ENCODE data around the gene HBM. TPM values are rescaled to one million over a fixed set of nuclear protein-coding genes. Genes with fewer than 3 reads are reported as not detected.
A peak's percentile ranks its signal among the peaks of the same experiment; 100 is the strongest.
"Not testable (repeated sequence)": the region's sequence is repeated elsewhere in the genome, so short reads cannot be mapped to it uniquely, and the experiment has no call there.

Gene HBM
- total RNA-seq, 4 donors from 2014 or later, result 3.0 TPM; not detected in 3

DNA sequence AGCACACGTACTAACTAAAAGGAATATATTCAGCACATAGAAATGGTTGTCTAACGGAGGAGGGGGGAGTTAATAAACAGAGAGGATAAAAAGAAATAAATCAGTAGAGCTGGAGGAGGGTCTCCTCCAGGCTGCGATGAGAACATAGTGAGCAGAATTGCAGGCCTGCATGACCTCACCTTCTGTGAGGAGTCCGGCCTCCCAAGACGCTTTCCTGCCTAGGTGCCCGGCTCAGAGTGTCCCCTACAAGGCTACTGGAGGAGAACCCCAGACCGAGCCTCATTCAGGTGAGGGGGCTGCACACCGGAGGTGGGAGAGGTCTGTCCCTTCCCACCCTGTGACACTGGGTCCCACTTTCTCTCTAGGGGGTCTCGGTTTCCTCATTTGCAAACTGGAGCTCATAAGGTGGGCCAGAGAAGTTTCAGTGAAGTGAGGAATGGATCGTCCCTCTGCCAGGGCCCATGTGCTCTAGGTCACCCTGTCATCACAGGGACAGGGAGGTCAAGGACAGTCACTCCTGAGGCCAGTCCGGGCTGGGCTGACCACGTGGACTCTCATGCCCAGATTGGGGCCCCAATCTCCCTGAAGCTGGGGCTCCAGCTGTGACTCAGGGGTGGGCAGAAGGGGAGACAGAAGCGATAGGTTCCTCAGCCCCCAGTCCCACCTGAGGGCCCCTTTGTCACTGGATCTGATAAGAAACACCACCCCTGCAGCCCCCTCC, 3.3 kb upstream of the HBM start:
- Histone ChIP-seq H3K27me3 (peaks cover 71% of the 10 kb centered on the region), H3K9me3 (no peaks in the 10 kb centered on the region), H3K36me3 (no peaks in the 10 kb centered on the region), H3K4me3 (no peak overlapping the region), H3K27ac (no peak overlapping the region), H3K4me1 (peaks cover 0 to 21% (median 16%) of the 10 kb centered on the region in 3 donors)
- 81 to 85% methylated on average over 7 of the region's 13 CpGs for WGBS, 2 donors (ENCODE audit: low coverage in 1 of 2)
- no peak for TF ChIP-seq POLR2A (IDR thresholded peaks at IDR 0.05)
- TF ChIP-seq EP300 (IDR thresholded peaks at IDR 0.05), result no peak
- TF ChIP-seq, protein P1, sequence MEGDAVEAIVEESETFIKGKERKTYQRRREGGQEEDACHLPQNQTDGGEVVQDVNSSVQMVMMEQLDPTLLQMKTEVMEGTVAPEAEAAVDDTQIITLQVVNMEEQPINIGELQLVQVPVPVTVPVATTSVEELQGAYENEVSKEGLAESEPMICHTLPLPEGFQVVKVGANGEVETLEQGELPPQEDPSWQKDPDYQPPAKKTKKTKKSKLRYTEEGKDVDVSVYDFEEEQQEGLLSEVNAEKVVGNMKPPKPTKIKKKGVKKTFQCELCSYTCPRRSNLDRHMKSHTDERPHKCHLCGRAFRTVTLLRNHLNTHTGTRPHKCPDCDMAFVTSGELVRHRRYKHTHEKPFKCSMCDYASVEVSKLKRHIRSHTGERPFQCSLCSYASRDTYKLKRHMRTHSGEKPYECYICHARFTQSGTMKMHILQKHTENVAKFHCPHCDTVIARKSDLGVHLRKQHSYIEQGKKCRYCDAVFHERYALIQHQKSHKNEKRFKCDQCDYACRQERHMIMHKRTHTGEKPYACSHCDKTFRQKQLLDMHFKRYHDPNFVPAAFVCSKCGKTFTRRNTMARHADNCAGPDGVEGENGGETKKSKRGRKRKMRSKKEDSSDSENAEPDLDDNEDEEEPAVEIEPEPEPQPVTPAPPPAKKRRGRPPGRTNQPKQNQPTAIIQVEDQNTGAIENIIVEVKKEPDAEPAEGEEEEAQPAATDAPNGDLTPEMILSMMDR (IDR thresholded peaks at IDR 0.05), result no peak
- no peak for TF ChIP-seq POLR2AphosphoS5 (IDR thresholded peaks at IDR 0.05)
- no peak for ATAC-seq

DNA sequence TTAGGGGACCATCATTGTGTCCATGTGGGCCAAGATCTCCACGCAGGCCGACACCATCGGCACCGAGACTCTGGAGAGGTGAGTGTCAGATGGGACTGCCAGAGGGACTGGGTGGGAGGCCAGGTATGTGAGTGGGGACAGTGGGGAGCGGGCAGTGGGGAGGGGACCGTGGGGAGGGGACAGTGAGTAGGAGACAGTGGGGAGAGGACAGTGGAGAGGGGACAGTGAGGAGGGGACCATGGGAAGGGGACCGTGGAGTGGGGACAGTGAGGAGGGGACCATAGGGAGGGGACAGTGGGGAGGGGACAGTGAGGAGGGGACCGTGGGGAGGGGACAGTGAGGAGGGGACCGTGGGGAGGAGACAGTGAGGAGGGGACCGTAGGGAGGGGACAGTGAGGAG, 2.6 kb upstream of the HBM start:
- H3K27ac ChIP-seq, ATAC-seq, H3K36me3 ChIP-seq, H3K9me3 ChIP-seq, H3K4me3 ChIP-seq: not testable (repeated sequence)
- Histone ChIP-seq H3K27me3 (peaks cover 71% of the 10 kb centered on the region), H3K4me1 (peaks cover 0 to 21% (median 16%) of the 10 kb centered on the region in 3 donors)
- no CpG with 5 or more reads among the region's 10 CpGs for whole genome bisulfite sequencing, 2 donors (ENCODE audit: low coverage in 1 of 2)

DNA sequence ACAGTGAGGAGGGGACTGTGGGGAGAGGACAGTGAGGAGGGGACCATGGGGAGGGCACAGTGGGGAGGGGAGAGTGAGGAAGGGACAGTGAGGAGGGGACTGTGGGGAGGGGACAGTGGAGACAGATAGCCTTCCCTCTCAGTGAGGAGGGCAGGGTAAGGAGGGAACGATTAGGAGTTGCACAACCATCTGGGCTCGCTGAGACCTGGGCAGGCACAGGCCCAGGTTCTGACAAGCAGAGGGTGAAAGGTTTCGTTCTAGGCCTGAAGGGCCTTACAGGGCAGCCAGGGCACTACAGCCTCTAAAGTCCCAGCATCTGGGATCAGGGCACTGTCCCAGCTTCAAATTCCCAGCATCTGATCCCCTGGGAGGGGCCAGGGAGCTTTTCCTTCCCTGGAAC, 2.1 kb upstream of the HBM start:
- H3K27me3 ChIP-seq, result peaks cover 71% of the 10 kb centered on the region
- not testable (repeated sequence) for H3K27ac ChIP-seq, H3K36me3 ChIP-seq, ATAC-seq, H3K9me3 ChIP-seq, H3K4me3 ChIP-seq
- peaks cover 0 to 21% (median 16%) of the 10 kb centered on the region in 3 donors for H3K4me1 ChIP-seq
- 17 to 28% methylated on average over 1 to 2 of the region's 3 CpGs for WGBS, 2 donors (ENCODE audit: low coverage in 1 of 2)

DNA sequence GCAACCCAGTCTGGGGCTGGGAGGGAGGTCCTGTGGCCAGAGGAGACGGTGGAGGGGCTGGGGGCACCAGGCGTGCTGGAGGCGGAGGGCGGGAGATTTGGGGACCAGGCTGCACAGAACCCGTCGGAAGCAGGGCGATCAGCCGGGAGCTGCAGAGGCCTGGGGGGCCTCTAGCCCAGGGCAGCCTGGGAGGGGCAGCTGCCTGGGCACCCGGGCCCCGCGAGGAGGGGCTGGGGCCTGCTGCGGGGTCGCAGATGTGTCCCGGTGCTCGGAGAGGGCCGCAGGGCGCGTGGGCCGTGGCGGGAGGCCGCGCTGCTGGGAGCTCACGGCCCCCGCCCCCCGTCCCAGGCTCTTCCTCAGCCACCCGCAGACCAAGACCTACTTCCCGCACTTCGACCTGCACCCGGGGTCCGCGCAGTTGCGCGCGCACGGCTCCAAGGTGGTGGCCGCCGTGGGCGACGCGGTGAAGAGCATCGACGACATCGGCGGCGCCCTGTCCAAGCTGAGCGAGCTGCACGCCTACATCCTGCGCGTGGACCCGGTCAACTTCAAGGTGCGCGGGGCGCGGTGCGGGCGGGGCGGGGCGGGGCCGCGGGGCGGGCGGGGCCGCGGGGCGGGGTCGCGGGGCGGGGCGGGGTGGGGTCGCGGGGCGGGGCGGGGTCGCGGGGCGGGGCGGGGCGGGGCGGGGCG, 1.5 kb upstream of the HBM start:
- Histone ChIP-seq H3K27me3 (peaks cover 74% of the 10 kb centered on the region), H3K4me1 (peaks cover 0 to 21% (median 16%) of the 10 kb centered on the region in 3 donors)
- H3K36me3 ChIP-seq, H3K27ac ChIP-seq, H3K4me3 ChIP-seq, H3K9me3 ChIP-seq: not testable (repeated sequence)
- ATAC-seq, result peak; percentile 34
- WGBS, 2 donors (ENCODE audit: low coverage in 1 of 2), result no CpG with 5 or more reads among the region's 80 CpGs

DNA sequence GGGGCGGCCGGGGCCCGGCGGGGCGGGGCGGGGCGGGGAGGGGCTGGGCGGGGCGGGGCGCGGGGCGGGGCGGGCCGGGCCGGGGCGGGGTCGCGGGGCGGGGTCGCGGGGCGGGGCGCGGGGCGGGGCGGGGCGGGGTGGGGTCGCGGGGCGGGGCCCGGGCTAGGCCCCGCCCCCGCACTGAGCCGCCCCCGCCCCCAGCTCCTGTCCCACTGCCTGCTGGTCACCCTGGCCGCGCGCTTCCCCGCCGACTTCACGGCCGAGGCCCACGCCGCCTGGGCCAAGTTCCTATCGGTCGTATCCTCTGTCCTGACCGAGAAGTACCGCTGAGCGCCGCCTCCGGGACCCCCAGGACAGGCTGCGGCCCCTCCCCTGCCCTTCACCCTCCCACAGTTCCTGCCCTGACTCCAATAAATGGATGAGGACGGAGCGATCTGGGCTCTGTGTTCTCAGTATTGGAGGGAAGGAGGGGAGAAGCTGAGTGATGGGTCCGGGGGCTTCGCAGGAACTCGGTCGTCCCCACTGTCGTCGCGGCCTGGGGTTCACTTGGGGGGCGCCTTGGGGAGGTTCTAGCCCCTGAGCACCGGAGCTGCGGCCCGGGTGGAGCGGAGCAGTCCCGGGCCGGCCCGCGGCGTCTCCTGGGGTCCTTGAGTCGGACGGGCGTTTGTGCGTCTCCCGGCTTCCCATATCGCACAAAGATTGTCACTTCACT, 795 bp upstream of the HBM start:
- peaks cover 74% of the 10 kb centered on the region for H3K27me3 ChIP-seq
- H3K4me3 ChIP-seq, result peak overlapping the region in 1 of 2 donors; percentile 18
- ATAC-seq, result no peak

More for the DNA sequence above, 795 bp upstream of the HBM start:
- peaks cover 0 to 21% (median 16%) of the 10 kb centered on the region in 3 donors for H3K4me1 ChIP-seq
- TF ChIP-seq POLR2A (IDR thresholded peaks at IDR 0.05) (no peak), POLR2AphosphoS5 (IDR thresholded peaks at IDR 0.05) (no peak), EP300 (IDR thresholded peaks at IDR 0.05) (no peak)
- TF ChIP-seq, protein P1 (IDR thresholded peaks at IDR 0.05), result no peak
- H3K27ac ChIP-seq, result no peak overlapping the region
- H3K9me3 ChIP-seq, result no peaks in the 10 kb centered on the region
- 0% methylated on average over 16 of the region's 77 CpGs; no CpG with 5 or more reads in 1 of the 2 donors for WGBS, 2 donors (ENCODE audit: low coverage in 1 of 2)
- no peaks in the 10 kb centered on the region for H3K36me3 ChIP-seq

Data from gastroesophageal sphincter (tissue), 4 donors.